Measurements from ENCODE around the gene INPPL1.

INPPL1 gene

DNA sequence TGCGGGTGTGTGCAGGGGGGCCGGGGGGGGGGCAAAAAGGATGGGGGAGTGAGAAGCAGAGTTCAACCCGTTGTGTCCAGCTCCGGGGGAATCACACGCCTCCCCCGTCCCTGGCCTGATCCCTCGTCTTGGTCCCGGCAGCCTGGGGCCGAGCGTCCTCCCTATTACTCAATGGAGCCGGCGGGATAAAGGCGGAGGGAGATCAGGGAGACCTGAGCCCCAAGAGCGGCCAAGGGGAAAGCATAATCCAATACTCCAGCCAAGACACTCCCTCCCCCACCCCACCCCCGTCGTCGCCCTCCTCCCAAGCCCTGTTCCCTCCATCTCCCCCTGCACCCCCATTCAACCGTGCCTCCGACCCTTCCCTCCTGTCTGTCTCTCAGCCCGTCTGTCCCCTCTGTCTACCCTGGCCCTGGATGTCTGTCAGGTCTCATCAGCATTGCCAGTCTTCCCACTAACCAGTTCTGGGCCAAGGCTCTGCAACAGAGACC is 16.8 kb downstream of the INPPL1 start:
- no peak for TF ChIP-seq ZNF274 (IDR thresholded peaks at IDR 0.05; ENCODE audit: low read depth, low read length)
- no peak overlapping the region for H3K4me3 ChIP-seq (ENCODE audit: low read length)

DNA sequence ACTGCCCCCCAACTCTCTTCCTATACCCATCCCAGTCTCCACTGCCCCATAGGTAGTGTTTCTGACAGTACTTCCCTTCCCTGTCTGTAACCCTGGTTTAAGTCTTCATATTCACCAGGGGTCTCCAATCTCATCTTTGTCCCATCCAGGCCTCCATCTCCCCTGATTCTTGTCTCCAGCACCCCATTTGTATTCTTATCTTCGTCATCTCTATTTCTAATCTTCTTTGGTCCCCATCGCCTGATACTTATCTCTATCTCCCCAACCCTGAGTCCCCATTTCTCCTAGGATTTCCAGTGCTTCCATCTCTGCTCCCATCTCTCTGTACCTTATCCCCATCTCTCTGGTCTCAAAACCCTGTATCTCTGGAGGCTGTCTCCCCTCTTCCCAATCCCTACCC is 17.6 kb downstream of the INPPL1 start:
- no peak for TF ChIP-seq ZNF274 (IDR thresholded peaks at IDR 0.05; ENCODE audit: low read depth, low read length)
- H3K4me3 ChIP-seq (ENCODE audit: low read length) = no peak overlapping the region

DNA sequence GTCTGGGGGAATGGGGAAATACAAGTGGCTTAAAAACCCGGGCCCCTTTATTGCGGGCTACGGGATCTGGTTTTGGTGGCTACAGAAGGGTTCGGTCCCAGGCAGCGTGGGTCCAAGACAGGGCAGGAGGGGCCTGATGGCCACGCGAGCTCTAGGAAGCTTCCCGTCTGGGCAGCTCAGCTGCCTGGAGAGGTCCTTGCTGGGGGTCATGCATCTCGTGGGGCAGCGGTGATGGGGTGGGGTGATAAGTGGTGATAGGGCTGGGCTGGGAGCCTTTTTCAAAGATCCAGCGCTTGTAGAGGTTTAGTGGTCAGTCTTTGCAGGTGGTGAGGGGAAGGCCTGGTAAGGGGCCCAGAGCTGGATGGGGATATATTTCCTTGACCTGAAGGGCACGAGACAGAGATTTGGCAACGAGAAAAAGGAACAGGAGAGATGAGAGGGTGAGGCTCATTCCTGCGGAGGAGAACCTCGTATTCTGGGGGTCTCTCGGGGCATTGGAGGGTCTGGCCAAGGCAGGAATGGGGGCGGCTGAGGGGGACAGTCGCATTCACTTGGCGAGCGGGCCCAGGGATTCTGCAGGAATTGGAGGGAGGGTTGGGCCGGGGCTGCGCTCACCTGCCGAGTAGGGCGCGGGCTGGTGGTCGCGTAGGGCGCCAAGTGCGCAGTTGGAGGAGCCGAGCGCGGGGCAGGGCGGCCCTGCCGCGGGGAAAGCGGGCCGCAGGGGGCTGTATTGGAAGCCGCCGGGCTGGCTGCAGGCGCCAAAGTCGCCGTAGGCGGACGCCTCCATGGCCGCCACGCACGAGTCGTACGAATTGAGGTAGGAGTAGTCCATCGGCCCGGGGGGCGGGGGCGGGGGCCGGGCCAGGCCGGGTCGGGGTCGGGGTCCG is 18.8 kb downstream of the INPPL1 start:
- H3K4me3 ChIP-seq (ENCODE audit: low read length) = no peak overlapping the region
- TF ChIP-seq ZNF274 (IDR thresholded peaks at IDR 0.05; ENCODE audit: low read depth, low read length) = no peak

- no peak for TF ChIP-seq ZNF274 (IDR thresholded peaks at IDR 0.05; ENCODE audit: low read depth, low read length)
- H3K4me3 ChIP-seq (ENCODE audit: low read length) = no peak within 1 kb of the TSS
Measured at GRCh38 chr11:72244060-72244360, 19.4 kb downstream of the INPPL1 start, which contains the start of gene PHOX2A. PHOX2A (minus strand) TSS chr11:72244176; CDS start chr11:72244004, 172 bp downstream.

GRCh38 chr11:72244361-72245262 is 20.0 kb downstream of the INPPL1 start:
- H3K4me3 ChIP-seq (ENCODE audit: low read length) = no peak overlapping the region
- no peak for TF ChIP-seq ZNF274 (IDR thresholded peaks at IDR 0.05; ENCODE audit: low read depth, low read length)

DNA sequence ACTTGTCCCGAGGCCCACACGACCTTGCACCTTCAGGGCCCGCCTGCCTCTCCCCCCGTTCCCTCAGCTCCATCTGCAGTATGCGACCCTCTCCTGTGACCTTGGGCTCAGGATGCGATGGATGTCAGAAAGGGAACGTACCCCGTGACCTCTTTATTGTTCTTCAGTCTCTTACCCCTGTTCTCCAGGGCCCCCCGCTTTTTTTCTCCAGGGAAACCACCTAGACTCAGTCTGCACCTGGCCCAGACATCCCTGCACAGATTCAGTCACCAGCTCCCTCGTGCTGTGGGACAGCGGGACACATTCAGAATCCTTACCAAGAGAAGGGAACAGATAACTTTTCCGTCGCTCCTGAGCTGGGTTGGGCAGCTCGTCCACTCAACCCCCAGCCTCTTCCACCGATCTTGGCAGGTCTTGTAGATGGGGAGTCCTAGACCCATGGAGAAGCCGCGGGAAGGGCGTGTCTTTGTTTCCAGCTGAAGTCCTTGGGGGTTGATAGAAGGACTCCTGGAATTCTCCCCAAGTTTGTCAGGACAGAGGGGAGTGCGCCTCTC is 20.8 kb downstream of the INPPL1 start:
- no peak overlapping the region for H3K4me3 ChIP-seq (ENCODE audit: low read length)
- no peak for TF ChIP-seq ZNF274 (IDR thresholded peaks at IDR 0.05; ENCODE audit: low read depth, low read length)

DNA sequence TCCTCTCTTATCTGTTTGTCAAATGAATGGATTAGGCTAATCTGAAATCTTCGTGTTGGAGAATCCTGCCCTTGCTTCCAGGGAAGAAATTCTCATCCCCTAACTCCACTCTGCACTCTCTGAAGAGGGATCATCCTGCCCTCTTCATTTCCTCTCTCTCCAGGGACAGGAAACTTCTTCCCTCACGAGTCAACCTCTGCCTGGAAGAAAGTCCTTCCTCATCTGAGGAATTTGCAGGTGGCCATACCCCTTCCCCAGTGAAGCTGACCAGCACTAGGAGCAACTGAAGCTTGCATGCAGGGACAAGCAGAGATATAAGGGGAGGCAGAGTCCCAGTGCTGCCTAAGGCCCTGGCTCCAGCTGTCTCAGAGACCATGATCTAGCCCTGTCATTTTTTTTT is 23.0 kb downstream of the INPPL1 start:
- H3K4me3 ChIP-seq (ENCODE audit: low read length) = no peak overlapping the region
- TF ChIP-seq ZNF274 (IDR thresholded peaks at IDR 0.05; ENCODE audit: low read depth, low read length) = no peak

DNA sequence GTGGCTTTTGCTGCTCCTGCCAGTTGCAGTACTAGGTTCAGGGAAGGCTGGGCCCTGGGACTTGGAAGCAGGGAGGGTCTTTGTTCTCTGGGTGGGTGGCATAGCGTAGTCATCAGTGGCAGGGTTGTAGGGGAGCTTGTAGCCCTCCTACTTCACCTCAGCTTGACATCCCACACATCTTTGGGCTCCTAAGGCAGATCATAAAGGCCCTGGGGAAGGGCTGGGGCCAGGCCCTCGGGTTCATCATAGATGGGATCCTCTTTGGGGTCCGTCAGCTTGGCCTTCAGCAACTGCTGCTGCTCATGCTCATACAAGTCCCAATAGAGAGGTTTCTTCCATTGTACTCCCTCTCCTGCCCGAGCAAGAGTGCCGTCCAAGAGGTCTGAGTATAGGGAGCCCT is 25.4 kb downstream of the INPPL1 start:
- no peak for TF ChIP-seq ZNF274 (IDR thresholded peaks at IDR 0.05; ENCODE audit: low read depth, low read length)
- H3K4me3 ChIP-seq (ENCODE audit: low read length) = no peak overlapping the region

DNA sequence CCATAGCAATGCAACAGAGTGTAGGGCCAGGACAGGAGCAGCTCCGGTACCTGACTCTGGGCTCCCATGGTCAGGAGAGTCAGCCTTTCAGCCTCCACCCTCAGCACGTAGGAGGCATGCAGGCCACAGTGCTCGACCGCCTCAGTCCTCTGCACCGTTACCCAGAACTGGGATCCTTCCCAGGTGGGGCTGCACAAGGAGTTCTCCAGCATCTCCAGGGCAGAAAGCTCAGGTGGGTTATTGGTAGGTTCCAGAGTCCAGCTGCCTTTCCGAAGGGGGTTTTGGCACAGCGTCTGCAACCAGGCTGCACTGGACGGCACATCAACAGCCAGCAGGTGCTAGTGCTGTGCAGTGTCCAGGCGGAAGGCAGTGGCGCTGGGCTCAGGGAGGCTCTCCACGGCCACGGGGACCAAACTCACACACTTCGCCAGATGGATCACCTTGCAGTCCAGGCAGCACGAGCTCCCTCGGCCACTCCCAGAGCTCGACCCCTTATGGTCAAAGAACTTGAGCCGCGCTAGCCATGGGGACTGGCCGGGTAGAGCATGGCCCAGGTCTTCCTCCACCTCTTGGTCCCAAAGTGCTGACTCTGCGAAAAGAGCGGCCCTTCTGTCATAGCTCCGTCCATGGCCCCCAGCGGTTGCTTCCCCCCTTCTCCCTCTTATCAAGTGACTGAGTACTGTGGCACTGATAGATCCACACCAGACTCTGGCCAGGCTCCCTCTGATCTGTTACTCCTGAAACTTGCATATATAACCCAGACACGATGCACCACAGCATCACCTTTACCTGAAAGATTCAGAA is 26.3 kb downstream of the INPPL1 start:
- H3K4me3 ChIP-seq (ENCODE audit: low read length) = no peak overlapping the region
- TF ChIP-seq ZNF274 (IDR thresholded peaks at IDR 0.05; ENCODE audit: low read depth, low read length) = no peak

DNA sequence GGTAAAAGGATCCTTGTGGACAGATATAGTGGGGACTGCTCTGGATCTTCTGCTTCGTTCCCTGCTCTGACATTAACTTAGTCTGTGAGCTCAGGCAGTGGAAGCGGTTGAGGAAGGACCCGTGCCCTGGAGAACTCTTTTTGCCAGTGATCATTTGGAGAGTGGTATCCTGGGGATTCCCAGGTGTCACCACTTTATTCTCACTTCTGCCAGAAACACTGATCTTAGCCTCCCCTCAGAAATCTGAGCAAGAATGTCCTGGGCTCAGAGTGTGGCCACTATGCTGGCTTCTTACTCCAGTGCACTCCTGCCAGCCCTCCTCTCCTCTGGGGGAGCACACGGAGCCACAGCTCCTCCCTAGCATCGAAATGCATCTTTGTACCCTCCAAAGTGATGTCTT is 27.0 kb downstream of the INPPL1 start:
- TF ChIP-seq ZNF274 (IDR thresholded peaks at IDR 0.05; ENCODE audit: low read depth, low read length) = no peak
- no peak overlapping the region for H3K4me3 ChIP-seq (ENCODE audit: low read length)

- no peak overlapping the region for H3K4me3 ChIP-seq (ENCODE audit: low read length)
- no peak for TF ChIP-seq ZNF274 (IDR thresholded peaks at IDR 0.05; ENCODE audit: low read depth, low read length)
Measured at GRCh38 chr11:72253392-72253791, 28.8 kb downstream of the INPPL1 start.

DNA sequence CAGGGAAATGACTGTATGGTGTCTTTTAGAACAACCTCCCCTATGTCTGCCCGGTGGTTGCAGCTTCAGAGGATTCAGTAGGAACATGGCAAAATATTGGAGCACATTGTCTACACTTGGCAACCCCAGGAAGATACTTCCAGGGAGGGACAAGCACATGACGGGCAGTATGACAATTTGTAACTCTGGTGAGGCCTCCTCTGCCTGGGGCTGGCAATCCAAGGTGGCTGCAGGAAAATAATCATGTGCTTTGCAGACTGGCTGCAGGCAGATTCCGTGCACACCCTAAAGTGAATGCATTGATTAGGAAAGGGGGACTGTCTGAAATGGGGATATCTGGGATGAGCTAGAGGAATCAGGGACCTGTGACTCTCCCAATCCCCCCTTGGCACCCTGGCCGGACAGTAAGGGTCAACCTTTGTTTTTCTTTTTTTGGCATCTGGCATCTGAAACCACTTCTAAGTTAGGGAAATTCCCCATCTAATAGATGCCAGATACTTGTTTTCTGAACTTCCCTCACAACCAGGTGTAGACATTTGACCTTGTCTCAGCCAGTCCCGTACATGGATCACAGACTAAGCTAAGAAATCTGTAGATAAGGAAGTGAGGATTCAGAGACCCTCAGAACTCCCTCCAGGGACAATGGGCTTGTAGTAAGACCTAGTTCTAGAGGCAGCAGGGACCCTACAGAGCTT is 29.9 kb downstream of the INPPL1 start:
- no peak for TF ChIP-seq ZNF274 (IDR thresholded peaks at IDR 0.05; ENCODE audit: low read depth, low read length)
- H3K4me3 ChIP-seq (ENCODE audit: low read length) = no peak overlapping the region

GRCh38 chr11:72257570-72257969 is 33.0 kb downstream of the INPPL1 start:
- no peak overlapping the region for H3K4me3 ChIP-seq (ENCODE audit: low read length)
- TF ChIP-seq ZNF274 (IDR thresholded peaks at IDR 0.05; ENCODE audit: low read depth, low read length) = no peak

All from GM08714 (cell line).